ENCODE measurements around the gene FADD. TPM values are rescaled to one million over a fixed set of nuclear protein-coding genes. Genes with fewer than 3 reads are reported as not detected.
A peak's percentile ranks its signal among the peaks of the same experiment; 100 is the strongest.
"Not testable (repeated sequence)": the region's sequence is repeated elsewhere in the genome, so short reads cannot be mapped to it uniquely, and the experiment has no call there.

FADD gene
- total and polyA plus RNA-seq, 2 experiments from 2014 or later, result 30.1 to 37.1 TPM

DNA sequence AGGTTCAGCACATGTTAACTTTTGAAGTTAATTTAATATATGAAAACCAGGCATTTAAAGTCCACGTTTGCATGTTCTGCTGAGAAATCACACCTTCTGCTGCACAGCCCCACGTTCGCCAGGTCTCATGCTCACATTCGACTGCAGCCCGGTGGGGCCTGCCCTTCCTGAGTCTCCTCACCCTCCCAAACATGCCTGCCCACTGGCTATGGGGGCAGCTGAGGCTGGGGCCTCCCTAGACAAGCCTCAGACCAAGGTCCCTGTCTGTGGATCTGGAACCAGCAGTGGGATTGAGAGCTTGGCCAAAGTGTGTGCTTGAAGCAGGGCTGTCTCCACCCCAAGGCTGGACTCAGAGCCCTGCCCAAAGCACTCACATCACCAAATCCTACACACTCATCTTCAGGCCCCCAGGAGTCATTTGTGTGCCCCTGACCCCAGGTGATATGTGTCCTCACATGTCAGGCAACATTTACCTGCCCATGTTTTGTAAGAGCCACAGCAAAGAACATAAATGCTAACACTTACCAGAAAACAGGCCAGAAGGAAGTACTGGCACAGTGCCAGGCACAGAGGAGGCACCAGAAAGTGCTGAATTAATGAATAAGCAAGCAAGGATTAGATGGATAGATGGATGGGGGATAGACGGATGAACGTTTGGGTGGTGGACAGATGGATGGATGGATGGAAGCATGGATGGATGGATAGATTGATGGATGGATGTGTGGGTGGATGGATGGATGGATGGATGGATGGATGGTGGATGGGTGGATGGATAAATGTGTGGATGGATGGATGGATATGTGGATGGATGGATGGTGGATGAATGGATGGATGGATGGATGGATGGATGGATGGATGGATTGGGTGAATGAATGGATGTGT, 9.4 kb upstream of the FADD start:
- Histone ChIP-seq H3K36me3 (no peaks in the 10 kb centered on the region), H3K4me3 (no peak overlapping the region), H3K9me3 (ENCODE audit: low read depth) (no peaks in the 10 kb centered on the region), H3K27me3 (no peaks in the 10 kb centered on the region), H3K27ac (no peak overlapping the region), H3K4me1 (ENCODE audit: low read depth) (no peaks in the 10 kb centered on the region)
- no peak for DNase-seq (ENCODE audit: low read depth in 1 of 2, low spot score in 1 of 2)
- TF ChIP-seq, protein P1, sequence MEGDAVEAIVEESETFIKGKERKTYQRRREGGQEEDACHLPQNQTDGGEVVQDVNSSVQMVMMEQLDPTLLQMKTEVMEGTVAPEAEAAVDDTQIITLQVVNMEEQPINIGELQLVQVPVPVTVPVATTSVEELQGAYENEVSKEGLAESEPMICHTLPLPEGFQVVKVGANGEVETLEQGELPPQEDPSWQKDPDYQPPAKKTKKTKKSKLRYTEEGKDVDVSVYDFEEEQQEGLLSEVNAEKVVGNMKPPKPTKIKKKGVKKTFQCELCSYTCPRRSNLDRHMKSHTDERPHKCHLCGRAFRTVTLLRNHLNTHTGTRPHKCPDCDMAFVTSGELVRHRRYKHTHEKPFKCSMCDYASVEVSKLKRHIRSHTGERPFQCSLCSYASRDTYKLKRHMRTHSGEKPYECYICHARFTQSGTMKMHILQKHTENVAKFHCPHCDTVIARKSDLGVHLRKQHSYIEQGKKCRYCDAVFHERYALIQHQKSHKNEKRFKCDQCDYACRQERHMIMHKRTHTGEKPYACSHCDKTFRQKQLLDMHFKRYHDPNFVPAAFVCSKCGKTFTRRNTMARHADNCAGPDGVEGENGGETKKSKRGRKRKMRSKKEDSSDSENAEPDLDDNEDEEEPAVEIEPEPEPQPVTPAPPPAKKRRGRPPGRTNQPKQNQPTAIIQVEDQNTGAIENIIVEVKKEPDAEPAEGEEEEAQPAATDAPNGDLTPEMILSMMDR (IDR thresholded peaks at IDR 0.05; ENCODE audit: low read depth, low read length), result no peak

DNA sequence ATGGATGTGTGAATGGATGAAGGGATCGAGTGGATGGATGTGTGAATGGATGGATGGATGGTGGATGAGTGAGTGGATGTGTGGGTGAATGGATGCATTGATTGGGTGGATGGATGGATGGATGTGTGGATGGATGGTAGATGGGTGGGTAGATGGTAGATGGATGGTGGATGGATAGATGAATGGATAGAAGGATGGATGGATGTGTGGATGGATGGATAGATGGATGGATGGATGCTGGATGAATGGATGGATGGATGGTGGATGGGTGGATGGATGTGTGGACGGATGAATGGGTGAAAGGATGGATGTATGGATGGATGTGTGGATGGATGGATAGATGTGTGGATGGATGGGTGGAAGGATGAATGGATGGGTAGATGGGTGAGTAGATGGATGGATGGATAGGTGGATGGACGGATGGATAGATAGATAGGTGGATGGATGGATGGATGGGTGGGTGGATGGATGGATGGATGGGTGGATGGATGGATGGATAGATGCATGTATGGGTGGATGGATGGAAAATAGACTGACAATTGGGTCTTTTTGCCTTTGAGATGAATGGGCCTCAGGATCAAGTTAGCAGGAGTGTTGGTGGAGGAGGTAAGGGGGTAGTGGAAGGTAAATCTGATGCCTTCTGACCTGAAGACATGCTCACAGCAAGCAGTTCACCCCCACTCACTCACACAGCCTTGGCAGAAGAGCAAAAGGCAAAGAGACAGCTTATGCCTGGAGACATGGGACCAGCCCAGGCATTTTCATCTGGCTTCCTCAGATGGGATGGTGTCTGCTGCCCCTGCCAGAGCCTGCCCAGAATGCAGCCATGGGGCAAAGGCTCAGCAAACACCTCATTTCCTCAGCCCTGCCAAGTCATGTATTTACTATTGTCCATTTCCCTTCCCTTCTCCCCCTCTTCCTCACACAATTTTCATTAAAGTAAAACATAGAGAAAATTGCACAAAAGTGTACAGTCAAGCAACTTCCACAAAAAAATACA, 8.0 kb upstream of the FADD start:
- no peaks in the 10 kb centered on the region for H3K36me3 ChIP-seq
- H3K4me1 ChIP-seq (ENCODE audit: low read depth), result no peaks in the 10 kb centered on the region
- no peak overlapping the region for H3K4me3 ChIP-seq
- no peaks in the 10 kb centered on the region for H3K9me3 ChIP-seq (ENCODE audit: low read depth)
- TF ChIP-seq, protein P1 (IDR thresholded peaks at IDR 0.05; ENCODE audit: low read depth, low read length), result no peak
- no peak for DNase-seq (ENCODE audit: low read depth in 1 of 2, low spot score in 1 of 2)
- H3K27ac ChIP-seq, result no peak overlapping the region
- no peaks in the 10 kb centered on the region for H3K27me3 ChIP-seq

DNA sequence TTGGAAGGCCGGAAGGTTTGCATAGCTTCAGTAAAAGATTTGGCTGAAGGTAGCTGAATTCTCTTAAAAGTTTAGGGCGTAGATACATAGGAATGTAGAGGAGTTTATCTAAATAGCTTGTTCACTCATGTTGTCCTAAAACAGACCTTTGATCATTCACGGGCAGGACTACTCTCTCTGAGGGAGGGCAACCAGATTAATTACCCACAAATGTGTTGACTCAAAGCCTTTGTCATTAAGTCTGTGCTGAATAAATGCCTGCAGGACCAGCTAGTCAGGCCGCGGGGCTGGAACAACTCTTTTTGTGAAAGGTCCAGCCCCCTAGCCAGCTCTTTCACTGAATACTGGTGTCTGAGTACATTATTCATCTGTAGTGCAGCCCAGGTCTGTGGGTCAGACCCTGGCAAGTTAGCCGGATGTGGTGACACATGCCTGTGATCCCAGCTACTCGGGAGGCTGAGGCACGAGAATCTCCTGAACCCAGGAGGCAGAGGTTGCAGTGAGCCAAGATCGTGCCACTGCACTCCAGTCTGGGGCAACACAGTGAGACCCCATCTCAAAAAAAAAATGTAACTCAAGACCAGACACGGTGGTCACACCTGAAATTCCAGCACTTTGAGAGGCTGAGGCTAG, 2.8 kb upstream of the FADD start:
- no peak for DNase-seq (ENCODE audit: low read depth in 1 of 2, low spot score in 1 of 2)
- no peak overlapping the region for H3K27ac ChIP-seq
- H3K9me3 ChIP-seq (ENCODE audit: low read depth), result no peaks in the 10 kb centered on the region
- no peaks in the 10 kb centered on the region for H3K27me3 ChIP-seq
- H3K4me3 ChIP-seq, result no peak overlapping the region
- TF ChIP-seq, protein P1 (IDR thresholded peaks at IDR 0.05; ENCODE audit: low read depth, low read length), result no peak
- peaks cover 9% of the 10 kb centered on the region for H3K4me1 ChIP-seq (ENCODE audit: low read depth)
- no peaks in the 10 kb centered on the region for H3K36me3 ChIP-seq

DNA sequence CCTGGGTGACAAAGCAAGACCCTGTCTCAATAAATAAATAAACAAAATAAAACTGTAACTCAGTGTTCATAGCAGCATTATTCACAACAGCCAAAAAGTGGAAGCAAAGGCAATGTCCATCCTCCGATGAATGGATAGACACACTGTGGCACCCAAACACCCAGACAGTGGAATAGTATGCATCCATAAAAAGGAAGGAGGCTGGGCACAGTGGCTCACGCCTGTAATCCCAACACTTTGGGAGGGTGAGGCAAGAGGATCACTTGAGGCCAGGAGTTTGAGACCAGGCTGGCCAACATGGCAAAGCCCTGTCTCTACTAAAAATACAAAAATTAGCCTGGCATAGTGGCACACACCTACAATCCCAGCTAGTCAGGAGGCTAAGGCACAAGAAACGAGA, 2.0 kb upstream of the FADD start:
- H3K9me3 ChIP-seq (ENCODE audit: low read depth); H3K4me1 ChIP-seq (ENCODE audit: low read depth); H3K27me3 ChIP-seq; H3K27ac ChIP-seq; H3K4me3 ChIP-seq; DNase-seq (ENCODE audit: low read depth in 1 of 2, low spot score in 1 of 2); H3K36me3 ChIP-seq: not testable (repeated sequence)

DNA sequence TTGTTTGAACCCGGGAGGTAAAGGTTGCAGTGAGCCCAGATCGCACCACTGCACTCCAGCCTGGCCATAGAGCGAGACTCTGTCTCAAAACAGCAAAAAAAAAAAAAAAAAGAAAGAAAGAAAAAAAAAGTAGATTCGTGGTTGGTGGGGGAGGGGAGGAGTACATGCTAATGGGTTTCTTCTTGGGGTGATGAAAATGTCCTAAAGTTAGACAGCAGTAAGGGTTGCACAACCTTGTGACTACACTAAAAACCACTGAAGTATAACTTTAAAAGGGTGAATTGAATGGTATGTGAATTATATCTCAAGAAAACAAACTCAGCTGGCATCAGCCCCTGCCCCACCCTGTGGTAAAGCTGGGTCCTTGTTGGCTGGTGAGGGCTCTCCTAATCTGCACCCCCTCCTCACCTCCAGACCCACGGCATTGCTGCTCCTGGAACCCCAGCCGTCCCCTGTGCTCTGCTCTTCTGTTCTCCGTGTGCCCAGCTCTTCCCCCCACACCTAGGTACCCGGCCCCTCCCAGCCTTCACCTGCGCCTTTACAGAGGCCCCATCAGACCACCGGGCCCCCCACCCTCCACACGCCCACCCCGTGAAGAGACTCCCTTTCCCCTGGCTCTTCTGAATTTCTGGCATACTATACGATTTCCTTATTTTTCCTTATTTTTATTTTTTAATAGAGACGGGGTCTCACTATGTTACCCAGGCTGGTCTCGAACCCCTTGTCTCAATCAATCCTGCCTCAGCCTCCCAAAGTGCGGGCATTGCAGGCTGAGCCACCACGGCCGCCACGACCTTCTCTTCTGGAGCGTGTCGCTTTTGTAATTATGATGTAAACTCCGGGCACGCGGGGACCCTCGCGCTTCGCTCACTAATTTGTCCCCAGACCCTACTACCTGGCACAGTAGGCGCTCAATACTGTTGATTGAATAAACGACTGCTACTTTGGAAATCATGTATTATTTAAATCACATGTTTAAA, 924 bp upstream of the FADD start:
- no peaks in the 10 kb centered on the region for H3K27me3 ChIP-seq
- H3K27ac ChIP-seq, result no peak overlapping the region
- TF ChIP-seq, protein P1 (IDR thresholded peaks at IDR 0.05; ENCODE audit: low read depth, low read length), result no peak
- no peaks in the 10 kb centered on the region for H3K9me3 ChIP-seq (ENCODE audit: low read depth)
- DNase-seq (ENCODE audit: low read depth in 1 of 2, low spot score in 1 of 2), result peak in 1 of 2 donors; percentile 74
- no peaks in the 10 kb centered on the region for H3K36me3 ChIP-seq
- H3K4me1 ChIP-seq (ENCODE audit: low read depth), result peaks cover 12% of the 10 kb centered on the region
- H3K4me3 ChIP-seq, result peak overlapping the region; percentile 80

Data from cardiac muscle cell (in vitro differentiated cells and primary cell).